Karpas-422 (cell line): ENCODE measurements around the gene NXPH4. TPM values are rescaled to one million over a fixed set of nuclear protein-coding genes. Genes with fewer than 3 reads are reported as not detected.

ENCODE experiments used
- DNase-seq: peaks from one replicate; pipeline ENCODE4 v3.0.0-alpha.2; 2015
- H2AFZ ChIP-seq: fragments of 200-600 bp; sonication (generic); 2 replicates; pipeline ENCODE4 v1.6.1; 2014; ENCODE audit warnings: antibody characterized with exemption, low read length, mixed read lengths
- H3K27ac ChIP-seq: fragments of 200-600 bp; sonication (generic); 2 replicates; pipeline ENCODE4 v1.5.1; 2014; ENCODE audit warnings: mild to moderate bottlenecking, low read length, moderate library complexity
- H3K27me3 ChIP-seq: fragments of 200-600 bp; sonication (generic); 2 replicates; pipeline ENCODE4 v1.6.1; 2014; ENCODE audit warnings: low read length, mixed read lengths
- H3K36me3 ChIP-seq: fragments of 200-600 bp; sonication (generic); 2 replicates; pipeline ENCODE4 v1.6.1; 2014; ENCODE audit warnings: low read length, mixed read lengths; ENCODE audit not compliant: insufficient read depth
- H3K4me1 ChIP-seq: fragments of 200-600 bp; sonication (generic); 2 replicates; pipeline ENCODE4 v1.6.1; 2014; ENCODE audit warnings: mild to moderate bottlenecking, low read length, mixed read lengths
- H3K4me2 ChIP-seq: fragments of 200-600 bp; sonication (generic); 2 replicates; pipeline ENCODE4 v1.6.1; 2014; ENCODE audit warnings: low read length, low read depth, mild to moderate bottlenecking; ENCODE audit not compliant: poor library complexity, severe bottlenecking
- H3K4me3 ChIP-seq: fragments of 200-600 bp; sonication (generic); 2 replicates; pipeline ENCODE4 v1.5.1; 2014; ENCODE audit warnings: mild to moderate bottlenecking, antibody characterized with exemption, low read length, mixed read lengths
- H3K79me2 ChIP-seq: fragments of 200-600 bp; sonication (generic); 2 replicates; pipeline ENCODE4 v1.6.1; 2014; ENCODE audit warnings: mild to moderate bottlenecking, low read length, mixed read lengths
- H3K9ac ChIP-seq: fragments of 200-600 bp; sonication (generic); 2 replicates; pipeline ENCODE4 v1.6.0; 2014; ENCODE audit warnings: low read length
- H3K9me2 ChIP-seq: fragments of 200-600 bp; sonication (generic), shearing (Covaris generic); replicated peaks from 2 replicates; pipeline ENCODE4 v1.6.0; 2014; ENCODE audit warnings: mild to moderate bottlenecking, low read length, moderate library complexity; ENCODE audit not compliant: insufficient read depth
- H3K9me3 ChIP-seq: fragments of 300-700, 200-600 bp; sonication (generic); 2 replicates; pipeline ENCODE4 v1.6.1; 2014; ENCODE audit warnings: low read length, mixed read lengths
- H4K20me1 ChIP-seq: fragments of 200-600 bp; sonication (generic); 2 replicates; pipeline ENCODE4 v1.6.1; 2014; ENCODE audit warnings: mild to moderate bottlenecking, antibody characterized with exemption, low read length, low read depth; ENCODE audit not compliant: insufficient read depth
- total RNA-seq: library from RNA; depleted of rRNA; stranded (reverse); fragments of >200 nt; shearing (Covaris generic); gene quantifications from 2 replicates; pipeline ENCODE4 v1.2.3, GENCODE V29; 2014; ENCODE audit warnings: low replicate concordance

NXPH4 gene
- total RNA-seq, 1 experiment from 2014 or later, result 2.9 TPM

DNA sequence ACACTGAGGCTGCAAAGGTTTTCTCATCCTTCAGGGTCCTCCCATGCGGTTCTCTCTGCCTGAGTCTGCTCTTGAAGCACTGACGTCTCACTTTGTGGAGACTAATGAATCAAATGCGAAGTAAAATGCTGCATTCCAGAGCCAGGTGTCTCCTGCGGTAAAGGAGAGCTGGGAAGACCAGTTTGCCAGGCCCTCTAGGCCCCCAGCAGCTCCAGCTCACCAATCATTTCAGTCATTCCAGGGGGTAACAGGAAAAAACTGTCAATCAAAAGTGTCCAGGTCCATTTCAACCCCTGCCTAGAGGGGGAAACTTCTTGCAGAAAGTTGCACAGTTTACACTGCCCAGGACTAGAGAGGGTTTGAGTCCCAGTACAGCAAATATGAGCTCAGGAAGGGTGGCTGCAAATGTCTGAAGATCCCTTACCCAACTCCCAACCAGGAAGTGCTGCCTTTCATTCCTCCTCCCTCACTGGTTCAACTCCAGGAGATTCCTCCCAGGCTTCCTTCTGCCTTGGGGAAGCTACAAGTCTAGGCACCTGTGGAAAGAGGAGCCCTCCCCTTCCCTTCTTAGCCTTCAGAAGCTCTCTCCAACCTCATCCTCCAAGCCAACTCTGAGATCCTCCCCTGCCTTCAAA is 2.7 kb upstream of the NXPH4 start:
- peaks cover 64% of the 10 kb centered on the region for H3K4me1 ChIP-seq
- H3K4me3 ChIP-seq, result no peak overlapping the region
- DNase-seq, result no peak
- peak overlapping the region; percentile 24; the same call in 1 of the 2 replicates for H3K9ac ChIP-seq
- H3K27me3 ChIP-seq, result no peaks in the 10 kb centered on the region; the same call in 1 of the 2 replicates
- no peak overlapping the region for H3K27ac ChIP-seq
- H2AFZ ChIP-seq, result no peak overlapping the region
- no peaks in the 10 kb centered on the region for H3K9me3 ChIP-seq
- peaks cover 10% of the 10 kb centered on the region; the same call in 1 of the 2 replicates for H4K20me1 ChIP-seq
- H3K4me2 ChIP-seq, result peak overlapping the region; percentile 29
- no peaks in the 10 kb centered on the region for H3K36me3 ChIP-seq
- no peaks in the 10 kb centered on the region for H3K79me2 ChIP-seq
- H3K9me2 ChIP-seq, result no peaks in the 10 kb centered on the region

DNA sequence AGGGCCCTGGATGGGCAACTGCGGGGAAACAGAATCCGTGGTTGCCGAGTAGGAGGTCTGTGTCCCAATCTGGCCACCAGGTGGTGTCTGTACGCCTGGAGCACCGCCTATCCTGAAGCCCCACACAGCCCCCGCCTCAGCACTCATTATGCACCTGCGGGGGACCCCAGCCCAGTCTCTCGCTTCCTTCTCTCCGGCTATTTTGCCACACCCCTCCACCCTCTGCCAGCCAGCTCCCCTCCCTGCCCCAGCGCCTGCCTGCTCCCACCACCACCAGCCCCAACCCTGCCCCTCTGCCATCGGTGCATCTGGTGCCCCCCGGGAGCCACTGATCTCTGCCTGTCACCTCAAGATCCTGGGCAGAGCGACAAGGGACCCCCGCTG is 2.2 kb upstream of the NXPH4 start:
- H4K20me1 ChIP-seq, result peaks cover 10% of the 10 kb centered on the region; the same call in 1 of the 2 replicates
- H3K79me2 ChIP-seq, result no peaks in the 10 kb centered on the region
- H3K9ac ChIP-seq, result 0 out of 2 replicates have a peak overlapping the region, but pooled peaks have one; percentile 11
- no peaks in the 10 kb centered on the region for H3K36me3 ChIP-seq
- no peaks in the 10 kb centered on the region for H3K9me2 ChIP-seq
- H3K4me3 ChIP-seq, result no peak overlapping the region
- peaks cover 64% of the 10 kb centered on the region for H3K4me1 ChIP-seq
- no peak overlapping the region for H3K4me2 ChIP-seq
- H3K27me3 ChIP-seq, result no peaks in the 10 kb centered on the region; the same call in 1 of the 2 replicates
- H2AFZ ChIP-seq, result no peak overlapping the region
- DNase-seq, result peak; percentile 89
- H3K9me3 ChIP-seq, result no peaks in the 10 kb centered on the region
- H3K27ac ChIP-seq, result no peak overlapping the region

- Histone ChIP-seq H3K9me3 (no peaks in the 10 kb centered on the region), H2AFZ (no peak overlapping the region), H4K20me1 (peaks cover 10% of the 10 kb centered on the region; the same call in 1 of the 2 replicates), H3K27ac (no peak overlapping the region), H3K9ac (no peak overlapping the region), H3K79me2 (no peaks in the 10 kb centered on the region), H3K4me1 (peaks cover 64% of the 10 kb centered on the region), H3K36me3 (no peaks in the 10 kb centered on the region), H3K4me2 (no peak overlapping the region), H3K9me2 (no peaks in the 10 kb centered on the region), H3K27me3 (no peaks in the 10 kb centered on the region; the same call in 1 of the 2 replicates), H3K4me3 (no peak overlapping the region)
- no peak for DNase-seq
These were observed 1.5 kb upstream of the NXPH4 start for GRCh38 chr12:57215065-57215464.

- Histone ChIP-seq H3K9me2 (no peaks in the 10 kb centered on the region), H3K9ac (peak overlapping the region; percentile 42), H3K4me2 (peak overlapping the region; percentile 70), H2AFZ (no peak overlapping the region), H3K36me3 (no peaks in the 10 kb centered on the region), H3K27ac (no peak overlapping the region), H3K4me3 (peak overlapping the region; percentile 59; the same call in 1 of the 2 replicates), H3K27me3 (no peaks in the 10 kb centered on the region; the same call in 1 of the 2 replicates), H3K9me3 (no peaks in the 10 kb centered on the region), H3K79me2 (no peaks in the 10 kb centered on the region), H4K20me1 (peaks cover 10% of the 10 kb centered on the region; the same call in 1 of the 2 replicates), H3K4me1 (peaks cover 63% of the 10 kb centered on the region)
- DNase-seq, result peak; percentile 67
These were observed 953 bp upstream of the NXPH4 start for GRCh38 chr12:57215668-57216013.

GRCh38 chr12:57216921-57217879 is 606 bp downstream of the NXPH4 start:
- H2AFZ ChIP-seq, result no peak overlapping the region
- DNase-seq, result no peak
- H3K9ac ChIP-seq, result peak overlapping the region; percentile 65

GRCh38 chr12:57218030-57218853 is 1.6 kb downstream of the NXPH4 start:
- Histone ChIP-seq H3K27me3 (no peaks in the 10 kb centered on the region; the same call in 1 of the 2 replicates), H3K4me3 (no peak overlapping the region), H4K20me1 (peaks cover 10% of the 10 kb centered on the region; the same call in 1 of the 2 replicates), H3K9me3 (no peaks in the 10 kb centered on the region), H3K4me1 (peaks cover 55% of the 10 kb centered on the region), H3K79me2 (no peaks in the 10 kb centered on the region), H3K36me3 (no peaks in the 10 kb centered on the region), H2AFZ (no peak overlapping the region), H3K9me2 (no peaks in the 10 kb centered on the region), H3K4me2 (no peak overlapping the region), H3K9ac (no peak overlapping the region), H3K27ac (no peak overlapping the region)
- DNase-seq, result no peak

More at GRCh38 chr12:57216921-57217879, 606 bp downstream of the NXPH4 start:
- H3K9me2 ChIP-seq, result no peaks in the 10 kb centered on the region
- H3K4me1 ChIP-seq, result peaks cover 52% of the 10 kb centered on the region
- H3K36me3 ChIP-seq, result no peaks in the 10 kb centered on the region
- H3K4me3 ChIP-seq, result peak overlapping the region; percentile 70
- H3K79me2 ChIP-seq, result no peaks in the 10 kb centered on the region
- peaks cover 10% of the 10 kb centered on the region; the same call in 1 of the 2 replicates for H4K20me1 ChIP-seq
- H3K27me3 ChIP-seq, result no peaks in the 10 kb centered on the region; the same call in 1 of the 2 replicates
- no peaks in the 10 kb centered on the region for H3K9me3 ChIP-seq
- H3K4me2 ChIP-seq, result peak overlapping the region; percentile 94
- no peak overlapping the region for H3K27ac ChIP-seq

- H3K4me3 ChIP-seq, result no peak overlapping the region
- H3K27ac ChIP-seq, result no peak overlapping the region
- H2AFZ ChIP-seq, result no peak overlapping the region
- H3K9ac ChIP-seq, result no peak overlapping the region
- H3K79me2 ChIP-seq, result no peaks in the 10 kb centered on the region
- H3K9me3 ChIP-seq, result no peaks in the 10 kb centered on the region
- H4K20me1 ChIP-seq, result peaks cover 10% of the 10 kb centered on the region; the same call in 1 of the 2 replicates
- no peak overlapping the region for H3K4me2 ChIP-seq
- H3K9me2 ChIP-seq, result no peaks in the 10 kb centered on the region
- H3K27me3 ChIP-seq, result no peaks in the 10 kb centered on the region; the same call in 1 of the 2 replicates
- H3K36me3 ChIP-seq, result no peaks in the 10 kb centered on the region
- peaks cover 43% of the 10 kb centered on the region for H3K4me1 ChIP-seq
- no peak for DNase-seq
These were observed 2.8 kb downstream of the NXPH4 start for GRCh38 chr12:57219205-57219992.
